T-helper 17 cell (primary cell): ENCODE data around the gene USP8. TPM values are rescaled to one million over a fixed set of nuclear protein-coding genes. Genes with fewer than 3 reads are reported as not detected.

Experiments used
- ATAC-seq: fragments of 150-1000 bp; cut with Tn5 transposase; 2 replicates; pipeline ENCODE4 v1.10.0; 2021; ENCODE audit warnings: mild to moderate bottlenecking, moderate library complexity
- DNase-seq, 3 donors: peaks; one replicate each; pipeline versions ENCODE4 v3.0.0 to v3.0.0-alpha.2; 2020 to 2021
- H3K9me3 ChIP-seq: one replicate; pipeline ENCODE4 v1.7.0; 2013; ENCODE audit warnings: low read length, mild to moderate bottlenecking; ENCODE audit not compliant: control insufficient read depth, poor library complexity, severe bottlenecking
- H3K27ac Mint-ChIP-seq: one replicate; pipeline ENCODE4 v1.8.0; 2022; ENCODE audit warnings: mild to moderate bottlenecking, moderate library complexity, mixed read lengths
- H3K27me3 Mint-ChIP-seq: one replicate; pipeline ENCODE4 v1.8.0; 2022; ENCODE audit warnings: mixed read lengths
- H3K36me3 Mint-ChIP-seq: one replicate; pipeline ENCODE4 v1.8.0; 2022; ENCODE audit warnings: low read depth, mixed read lengths
- H3K4me1 Mint-ChIP-seq: one replicate; pipeline ENCODE4 v1.8.0; 2022; ENCODE audit warnings: mild to moderate bottlenecking, mixed read lengths
- H3K4me3 Mint-ChIP-seq: one replicate; pipeline ENCODE4 v1.8.0; 2022; ENCODE audit warnings: mild to moderate bottlenecking, moderate library complexity, mixed read lengths
- total RNA-seq, 4 donors: library from RNA in 2 of 4; stranded (reverse) in 2 of 4; gene quantifications; one replicate each; pipeline ENCODE4 v1.2.3 and lab custom pipeline; 2022 to 2026

USP8 gene
- total RNA-seq, 2 donors from 2014 or later: 43.4 to 62.8 TPM

- peaks cover 2% of the 10 kb centered on the region for H3K4me1 Mint-ChIP-seq
- H3K27ac Mint-ChIP-seq: no peak overlapping the region
- H3K4me3 Mint-ChIP-seq: no peak overlapping the region
- no peaks in the 10 kb centered on the region for H3K9me3 ChIP-seq
- ATAC-seq (no peak), DNase-seq (no peak)
- no peaks in the 10 kb centered on the region for H3K27me3 Mint-ChIP-seq
- peaks cover 7% of the 10 kb centered on the region for H3K36me3 Mint-ChIP-seq
Observed at GRCh38 chr15:50563756-50564155, 139.6 kb downstream of the USP8 start.

Other genes with a start within 250 kb of the USP8 start
- gene SLC27A2, start 242.2 kb upstream of the USP8 start, total RNA-seq: under 1 TPM; 0.30 to 0.42 TPM
- 1 to 10 TPM; 3.5 to 8.1 TPM for gene HDC, start 158.7 kb upstream of the USP8 start, total RNA-seq
- 10 to 100 TPM; 25.9 to 32.3 TPM for gene GABPB1, start 69.2 kb upstream of the USP8 start, total RNA-seq
- under 1 TPM in 1 of 2 donors, not detected in 1; 0.76 TPM for gene USP50, start 122.3 kb downstream of the USP8 start, total RNA-seq